ENCODE results near the gene PAPPA2.
"Not testable (repeated sequence)": the region's sequence is repeated elsewhere in the genome, so short reads cannot be mapped to it uniquely, and the experiment has no call there.

Gene PAPPA2

GRCh38 chr1:176445402-176445801, 17.6 kb upstream of the PAPPA2 start:
- TF ChIP-seq CTCF (IDR thresholded peaks at IDR 0.05; ENCODE audit: low read length, missing control alignments) = no peak
- no peak overlapping the region for H3K4me3 ChIP-seq (replicated peaks; ENCODE audit: low read depth, low read length)
- DNase-seq (ENCODE audit: low read depth) = no peak

GRCh38 chr1:176448340-176448739, 14.6 kb upstream of the PAPPA2 start:
- no peak overlapping the region for H3K4me3 ChIP-seq (replicated peaks; ENCODE audit: low read depth, low read length)
- TF ChIP-seq CTCF (IDR thresholded peaks at IDR 0.05; ENCODE audit: low read length, missing control alignments) = no peak
- DNase-seq (ENCODE audit: low read depth) = no peak

GRCh38 chr1:176450526-176450925, 12.4 kb upstream of the PAPPA2 start:
- no peak overlapping the region for H3K4me3 ChIP-seq (replicated peaks; ENCODE audit: low read depth, low read length)
- no peak for TF ChIP-seq CTCF (IDR thresholded peaks at IDR 0.05; ENCODE audit: low read length, missing control alignments)
- no peak for DNase-seq (ENCODE audit: low read depth)

- not testable (repeated sequence) for H3K4me3 ChIP-seq (replicated peaks; ENCODE audit: low read depth, low read length); DNase-seq (ENCODE audit: low read depth)
Measured at GRCh38 chr1:176451741-176452140, 11.2 kb upstream of the PAPPA2 start.

GRCh38 chr1:176456795-176457194, 6.2 kb upstream of the PAPPA2 start:
- DNase-seq (ENCODE audit: low read depth) = no peak
- H3K4me3 ChIP-seq (replicated peaks; ENCODE audit: low read depth, low read length) = no peak overlapping the region
- TF ChIP-seq CTCF (IDR thresholded peaks at IDR 0.05; ENCODE audit: low read length, missing control alignments) = no peak

- no peak overlapping the region for H3K4me3 ChIP-seq (replicated peaks; ENCODE audit: low read depth, low read length)
- DNase-seq (ENCODE audit: low read depth) = no peak
- no peak for TF ChIP-seq CTCF (IDR thresholded peaks at IDR 0.05; ENCODE audit: low read length, missing control alignments)
Measured at GRCh38 chr1:176460544-176461336, 2.2 kb upstream of the PAPPA2 start.

GRCh38 chr1:176461576-176461975, 1.4 kb upstream of the PAPPA2 start:
- no peak for TF ChIP-seq CTCF (IDR thresholded peaks at IDR 0.05; ENCODE audit: low read length, missing control alignments)
- DNase-seq (ENCODE audit: low read depth) = no peak
- H3K4me3 ChIP-seq (replicated peaks; ENCODE audit: low read depth, low read length) = no peak overlapping the region
